22Rv1 (cell line): ENCODE measurements around the gene PHOX2A.

ENCODE experiments used
- ZFX ChIP-seq: fragments of 450-650 bp; IDR thresholded peaks from 2 replicates; pipeline ENCODE4 v1.6.1; 2017; ENCODE audit warnings: antibody characterized with exemption, borderline replicate concordance
- TF ChIP-seq, protein P1 (sequence below): fragments of 450-650 bp; IDR thresholded peaks from 2 replicates; pipeline ENCODE4 v1.5.1; 2017; ENCODE audit warnings: mild to moderate bottlenecking

- TF ChIP-seq, protein P1, sequence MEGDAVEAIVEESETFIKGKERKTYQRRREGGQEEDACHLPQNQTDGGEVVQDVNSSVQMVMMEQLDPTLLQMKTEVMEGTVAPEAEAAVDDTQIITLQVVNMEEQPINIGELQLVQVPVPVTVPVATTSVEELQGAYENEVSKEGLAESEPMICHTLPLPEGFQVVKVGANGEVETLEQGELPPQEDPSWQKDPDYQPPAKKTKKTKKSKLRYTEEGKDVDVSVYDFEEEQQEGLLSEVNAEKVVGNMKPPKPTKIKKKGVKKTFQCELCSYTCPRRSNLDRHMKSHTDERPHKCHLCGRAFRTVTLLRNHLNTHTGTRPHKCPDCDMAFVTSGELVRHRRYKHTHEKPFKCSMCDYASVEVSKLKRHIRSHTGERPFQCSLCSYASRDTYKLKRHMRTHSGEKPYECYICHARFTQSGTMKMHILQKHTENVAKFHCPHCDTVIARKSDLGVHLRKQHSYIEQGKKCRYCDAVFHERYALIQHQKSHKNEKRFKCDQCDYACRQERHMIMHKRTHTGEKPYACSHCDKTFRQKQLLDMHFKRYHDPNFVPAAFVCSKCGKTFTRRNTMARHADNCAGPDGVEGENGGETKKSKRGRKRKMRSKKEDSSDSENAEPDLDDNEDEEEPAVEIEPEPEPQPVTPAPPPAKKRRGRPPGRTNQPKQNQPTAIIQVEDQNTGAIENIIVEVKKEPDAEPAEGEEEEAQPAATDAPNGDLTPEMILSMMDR, result no peak
- TF ChIP-seq ZFX, result no peak
Observed at GRCh38 chr11:72236083-72236697, 7.8 kb downstream of the PHOX2A start.
